Left forelimb (tissue), 1 donor: ENCODE results near the gene MEGF10.

ENCODE experiments used
- DNase-seq: peaks from one replicate; pipeline ENCODE4 v3.0.0-alpha.2; 2018; ENCODE audit warnings: low spot score

Gene MEGF10

GRCh38 chr5:127411381-127411780 lies 120.8 kb downstream of the MEGF10 start:
- DNase-seq = no peak

GRCh38 chr5:127412698-127413097 lies 122.1 kb downstream of the MEGF10 start:
- no peak for DNase-seq

GRCh38 chr5:127415034-127415433 lies 124.4 kb downstream of the MEGF10 start:
- DNase-seq = no peak

GRCh38 chr5:127416906-127417305 lies 126.3 kb downstream of the MEGF10 start:
- DNase-seq = no peak

- no peak for DNase-seq
Observed at GRCh38 chr5:127417528-127417927, 126.9 kb downstream of the MEGF10 start.

GRCh38 chr5:127418367-127418766 lies 127.8 kb downstream of the MEGF10 start:
- DNase-seq = no peak

GRCh38 chr5:127418974-127419682 lies 128.5 kb downstream of the MEGF10 start:
- DNase-seq = no peak

- no peak for DNase-seq
Observed at GRCh38 chr5:127419683-127420257, 129.2 kb downstream of the MEGF10 start.

GRCh38 chr5:127420758-127421157 lies 130.2 kb downstream of the MEGF10 start:
- no peak for DNase-seq

GRCh38 chr5:127421471-127421870 lies 130.9 kb downstream of the MEGF10 start:
- no peak for DNase-seq

- no peak for DNase-seq
Observed at GRCh38 chr5:127423173-127423798, 132.7 kb downstream of the MEGF10 start.

GRCh38 chr5:127425037-127425436 lies 134.4 kb downstream of the MEGF10 start:
- no peak for DNase-seq

GRCh38 chr5:127425868-127426267 lies 135.3 kb downstream of the MEGF10 start:
- DNase-seq = no peak

GRCh38 chr5:127426661-127427060 lies 136.1 kb downstream of the MEGF10 start:
- no peak for DNase-seq

- no peak for DNase-seq
Observed at GRCh38 chr5:127428276-127428675, 137.7 kb downstream of the MEGF10 start.

GRCh38 chr5:127428748-127429147 lies 138.2 kb downstream of the MEGF10 start:
- DNase-seq = no peak

GRCh38 chr5:127429928-127430327 lies 139.3 kb downstream of the MEGF10 start:
- DNase-seq = no peak

GRCh38 chr5:127430627-127431026 lies 140.0 kb downstream of the MEGF10 start:
- DNase-seq = no peak

- DNase-seq = no peak
Observed at GRCh38 chr5:127431977-127432585, 141.5 kb downstream of the MEGF10 start.

- no peak for DNase-seq
Observed at GRCh38 chr5:127433526-127433925, 142.9 kb downstream of the MEGF10 start.

GRCh38 chr5:127434588-127434987 lies 144.0 kb downstream of the MEGF10 start:
- DNase-seq = no peak

GRCh38 chr5:127435821-127436220 lies 145.2 kb downstream of the MEGF10 start:
- DNase-seq = no peak

GRCh38 chr5:127439644-127440043 lies 149.0 kb downstream of the MEGF10 start:
- DNase-seq = no peak
